ACC112 (cell line): ENCODE results near the gene SNCAIP.
"Not testable (repeated sequence)": the region's sequence is repeated elsewhere in the genome, so short reads cannot be mapped to it uniquely, and the experiment has no call there.

Experiments
- H2AFZ ChIP-seq: fragments of 200-600 bp; sonication (generic); one replicate; pipeline ENCODE4 v1.6.0; 2017; ENCODE audit warnings: antibody characterized with exemption, low read length; ENCODE audit not compliant: unreplicated experiment
- H3K27ac ChIP-seq: fragments of 200-600 bp; sonication (generic); 2 replicates; pipeline ENCODE4 v1.5.1; 2014; ENCODE audit warnings: low read depth, mild to moderate bottlenecking, antibody characterized with exemption, low read length, moderate library complexity
- H3K27me3 ChIP-seq: fragments of 200-600 bp; sonication (generic); 2 replicates; pipeline ENCODE4 v1.6.1; 2014; ENCODE audit warnings: mild to moderate bottlenecking, antibody characterized with exemption, low read length, moderate library complexity, mixed read lengths; ENCODE audit not compliant: insufficient read depth
- H3K36me3 ChIP-seq: fragments of 200-600 bp; sonication (generic); 2 replicates; pipeline ENCODE4 v1.6.1; 2016; ENCODE audit warnings: mild to moderate bottlenecking, antibody characterized with exemption, low read length, moderate library complexity, mixed read lengths; ENCODE audit not compliant: insufficient read depth
- H3K4me1 ChIP-seq: fragments of 200-600 bp; sonication (generic); one replicate; pipeline ENCODE4 v1.6.1; 2016; ENCODE audit warnings: low read length, mixed read lengths; ENCODE audit not compliant: insufficient read depth, unreplicated experiment, control insufficient read depth
- H3K4me3 ChIP-seq: fragments of 200-600 bp; sonication (generic); 2 replicates; pipeline ENCODE4 v1.5.1; 2014; ENCODE audit warnings: mild to moderate bottlenecking, low read depth, low read length
- H3K79me2 ChIP-seq: fragments of 200-600 bp; sonication (generic); one replicate; pipeline ENCODE4 v1.6.0; 2016; ENCODE audit warnings: low read length; ENCODE audit not compliant: control insufficient read depth, unreplicated experiment, insufficient read depth

The SNCAIP gene

GRCh38 chr5:122473941-122474340 lies 161.9 kb downstream of the SNCAIP start:
- Histone ChIP-seq H3K79me2 (no peaks in the 10 kb centered on the region), H2AFZ (no peak overlapping the region), H3K4me1 (no peaks in the 10 kb centered on the region), H3K4me3 (no peak overlapping the region), H3K27me3 (peaks cover 5% of the 10 kb centered on the region; the same call in 1 of the 2 replicates), H3K27ac (no peak overlapping the region), H3K36me3 (no peaks in the 10 kb centered on the region)

GRCh38 chr5:122478741-122479442 lies 166.9 kb downstream of the SNCAIP start:
- no peaks in the 10 kb centered on the region for H3K36me3 ChIP-seq
- H2AFZ ChIP-seq: no peak overlapping the region
- no peak overlapping the region for H3K27ac ChIP-seq

GRCh38 chr5:122480146-122480545 lies 168.1 kb downstream of the SNCAIP start:
- Histone ChIP-seq H3K4me3 (no peak overlapping the region), H2AFZ (no peak overlapping the region), H3K4me1 (no peaks in the 10 kb centered on the region), H3K79me2 (no peaks in the 10 kb centered on the region), H3K27me3 (no peaks in the 10 kb centered on the region), H3K27ac (no peak overlapping the region), H3K36me3 (no peaks in the 10 kb centered on the region)

More at GRCh38 chr5:122478741-122479442, 166.9 kb downstream of the SNCAIP start:
- Histone ChIP-seq H3K4me1 (no peaks in the 10 kb centered on the region), H3K4me3 (no peak overlapping the region), H3K27me3 (no peaks in the 10 kb centered on the region), H3K79me2 (no peaks in the 10 kb centered on the region)

GRCh38 chr5:122484103-122484502 lies 172.1 kb downstream of the SNCAIP start:
- Histone ChIP-seq H3K79me2 (no peaks in the 10 kb centered on the region), H3K36me3 (no peaks in the 10 kb centered on the region), H3K27ac (no peak overlapping the region), H2AFZ (no peak overlapping the region), H3K4me3 (no peak overlapping the region), H3K4me1 (no peaks in the 10 kb centered on the region), H3K27me3 (no peaks in the 10 kb centered on the region)

- Histone ChIP-seq H3K79me2 (no peaks in the 10 kb centered on the region), H3K27me3 (0 out of 2 replicates have a peak, but pooled peaks cover 2% of the 10 kb centered on the region), H3K36me3 (no peaks in the 10 kb centered on the region), H3K4me3 (no peak overlapping the region), H3K27ac (no peak overlapping the region), H2AFZ (no peak overlapping the region), H3K4me1 (no peaks in the 10 kb centered on the region)
These were observed 173.2 kb downstream of the SNCAIP start for GRCh38 chr5:122485226-122485625.

GRCh38 chr5:122486616-122487015 lies 174.6 kb downstream of the SNCAIP start:
- H3K79me2 ChIP-seq, H3K27me3 ChIP-seq, H3K36me3 ChIP-seq, H2AFZ ChIP-seq, H3K4me3 ChIP-seq, H3K27ac ChIP-seq, H3K4me1 ChIP-seq: not testable (repeated sequence)

GRCh38 chr5:122490718-122491117 lies 178.7 kb downstream of the SNCAIP start:
- Histone ChIP-seq H3K27ac (no peak overlapping the region), H3K79me2 (no peaks in the 10 kb centered on the region), H3K4me3 (no peak overlapping the region), H2AFZ (no peak overlapping the region), H3K4me1 (no peaks in the 10 kb centered on the region), H3K36me3 (no peaks in the 10 kb centered on the region), H3K27me3 (peaks cover 7% of the 10 kb centered on the region; the same call in 1 of the 2 replicates)

- Histone ChIP-seq H2AFZ (no peak overlapping the region), H3K36me3 (no peaks in the 10 kb centered on the region), H3K79me2 (no peaks in the 10 kb centered on the region), H3K4me3 (no peak overlapping the region), H3K27ac (no peak overlapping the region), H3K4me1 (no peaks in the 10 kb centered on the region), H3K27me3 (peaks cover 7% of the 10 kb centered on the region; the same call in 1 of the 2 replicates)
These were observed 180.6 kb downstream of the SNCAIP start for GRCh38 chr5:122492675-122493074.

- Histone ChIP-seq H3K36me3 (no peaks in the 10 kb centered on the region), H3K27me3 (peaks cover 7% of the 10 kb centered on the region; the same call in 1 of the 2 replicates), H3K4me3 (no peak overlapping the region), H3K4me1 (no peaks in the 10 kb centered on the region), H2AFZ (no peak overlapping the region), H3K27ac (no peak overlapping the region), H3K79me2 (no peaks in the 10 kb centered on the region)
These were observed 181.3 kb downstream of the SNCAIP start for GRCh38 chr5:122493091-122494021.

GRCh38 chr5:122494109-122494508 lies 182.1 kb downstream of the SNCAIP start:
- H3K27me3 ChIP-seq: peaks cover 7% of the 10 kb centered on the region; the same call in 1 of the 2 replicates
- no peak overlapping the region for H3K27ac ChIP-seq
- no peaks in the 10 kb centered on the region for H3K36me3 ChIP-seq
- no peak overlapping the region for H2AFZ ChIP-seq
- H3K4me3 ChIP-seq: no peak overlapping the region
- H3K79me2 ChIP-seq: no peaks in the 10 kb centered on the region
- H3K4me1 ChIP-seq: no peaks in the 10 kb centered on the region
